T-helper 2 cell treated with Interferon-gamma antibody and Interleukin-4, amounts not matched to agents 5 μg/mL and 100 μg/mL, for 36 hours (primary cell): Measurements from ENCODE around the gene ARPP21.

Experiments used
- DNase-seq: peaks from one replicate; pipeline ENCODE4 v3.0.0; 2021; ENCODE audit warnings: low spot score
- H3K27ac Mint-ChIP-seq: one replicate; pipeline ENCODE4 v1.8.0; 2021; ENCODE audit warnings: mild to moderate bottlenecking, mixed read lengths
- H3K27me3 Mint-ChIP-seq: one replicate; pipeline ENCODE4 v1.8.0; 2021; ENCODE audit warnings: low read depth, mixed read lengths
- H3K36me3 Mint-ChIP-seq: one replicate; pipeline ENCODE4 v1.8.0; 2021; ENCODE audit warnings: low read depth, mixed read lengths
- H3K4me1 Mint-ChIP-seq: one replicate; pipeline ENCODE4 v1.8.0; 2021; ENCODE audit warnings: low read depth, mixed read lengths
- H3K4me3 Mint-ChIP-seq: one replicate; pipeline ENCODE4 v1.8.0; 2022; ENCODE audit warnings: mild to moderate bottlenecking, moderate library complexity, mixed read lengths
- H3K9me3 Mint-ChIP-seq: one replicate; pipeline ENCODE4 v1.8.0; 2021; ENCODE audit warnings: mixed read lengths

The ARPP21 gene

DNA sequence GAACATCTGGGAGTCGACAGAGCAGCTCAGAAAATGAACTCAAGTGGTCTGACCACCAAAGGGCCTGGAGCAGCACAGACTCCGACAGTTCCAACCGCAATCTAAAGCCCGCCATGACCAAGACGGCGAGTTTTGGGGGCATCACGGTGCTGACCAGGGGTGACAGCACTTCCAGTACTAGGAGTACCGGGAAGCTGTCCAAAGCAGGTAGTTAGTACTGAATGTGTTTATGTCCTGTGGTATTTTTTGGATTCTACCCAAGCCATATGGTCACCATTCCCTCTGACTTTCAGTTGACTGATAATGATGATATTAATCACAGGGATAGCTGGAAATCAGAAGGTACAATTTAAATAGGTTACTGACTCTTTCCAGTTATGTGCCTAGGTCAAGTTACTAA is 82.3 kb downstream of the ARPP21 start:
- no peak overlapping the region for H3K27ac Mint-ChIP-seq
- no peaks in the 10 kb centered on the region for H3K4me1 Mint-ChIP-seq
- DNase-seq = no peak
- no peaks in the 10 kb centered on the region for H3K9me3 Mint-ChIP-seq
- no peaks in the 10 kb centered on the region for H3K27me3 Mint-ChIP-seq
- no peaks in the 10 kb centered on the region for H3K36me3 Mint-ChIP-seq
- H3K4me3 Mint-ChIP-seq = no peak overlapping the region

DNA sequence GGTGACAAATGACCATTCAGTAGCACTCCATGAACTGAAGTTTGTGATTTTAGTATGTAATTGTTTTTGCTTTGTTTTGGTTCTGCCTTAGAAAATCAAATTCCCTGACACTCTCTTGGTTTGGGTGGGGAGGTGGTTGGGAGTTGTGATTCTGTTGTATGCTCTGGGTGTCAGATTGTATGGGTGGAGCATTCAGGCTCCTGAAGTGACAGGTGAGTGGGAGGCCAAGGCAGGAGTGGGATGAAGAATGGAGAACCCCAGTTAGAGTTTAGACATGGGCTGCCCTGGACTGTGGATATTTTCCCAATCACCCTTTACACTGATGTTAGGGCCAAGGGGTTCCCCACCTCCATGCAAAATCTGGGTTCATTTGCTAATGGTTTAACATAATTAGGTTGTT is 83.6 kb downstream of the ARPP21 start:
- Mint-ChIP-seq H3K27ac (no peak overlapping the region), H3K27me3 (no peaks in the 10 kb centered on the region), H3K9me3 (no peaks in the 10 kb centered on the region), H3K36me3 (no peaks in the 10 kb centered on the region), H3K4me1 (no peaks in the 10 kb centered on the region), H3K4me3 (no peak overlapping the region)
- DNase-seq = no peak

DNA sequence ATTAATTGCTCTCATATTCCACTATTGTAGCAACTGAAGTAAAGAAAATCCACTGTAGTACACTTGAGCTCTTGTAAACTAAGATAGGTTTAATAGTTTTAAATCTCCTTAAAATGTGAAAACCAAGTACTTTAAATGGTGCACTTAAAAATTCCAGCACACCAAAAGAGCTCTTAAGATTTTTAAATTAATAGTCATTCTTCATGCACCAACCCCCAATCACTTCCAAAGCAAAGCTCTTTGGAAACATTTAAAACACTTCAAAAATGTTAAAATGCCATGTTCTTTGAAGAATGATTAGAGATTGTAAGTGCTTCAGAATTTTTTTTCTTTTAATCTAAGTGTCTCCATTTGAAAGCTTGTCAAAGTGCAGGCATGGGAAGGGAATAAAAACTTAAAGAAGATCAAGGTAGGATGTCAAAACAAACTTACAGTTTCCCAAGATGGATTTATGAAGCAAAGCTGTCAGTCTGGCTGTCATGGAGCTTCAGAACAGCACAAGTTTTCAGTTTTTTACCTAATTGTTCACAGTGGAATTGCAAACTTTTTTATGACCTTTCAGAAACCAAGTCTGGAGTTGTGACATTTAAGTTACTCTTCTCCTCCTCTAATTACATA is 84.3 kb downstream of the ARPP21 start:
- DNase-seq = no peak
- Mint-ChIP-seq H3K4me3 (no peak overlapping the region), H3K27ac (no peak overlapping the region), H3K4me1 (no peaks in the 10 kb centered on the region), H3K36me3 (no peaks in the 10 kb centered on the region), H3K27me3 (no peaks in the 10 kb centered on the region), H3K9me3 (no peaks in the 10 kb centered on the region)

DNA sequence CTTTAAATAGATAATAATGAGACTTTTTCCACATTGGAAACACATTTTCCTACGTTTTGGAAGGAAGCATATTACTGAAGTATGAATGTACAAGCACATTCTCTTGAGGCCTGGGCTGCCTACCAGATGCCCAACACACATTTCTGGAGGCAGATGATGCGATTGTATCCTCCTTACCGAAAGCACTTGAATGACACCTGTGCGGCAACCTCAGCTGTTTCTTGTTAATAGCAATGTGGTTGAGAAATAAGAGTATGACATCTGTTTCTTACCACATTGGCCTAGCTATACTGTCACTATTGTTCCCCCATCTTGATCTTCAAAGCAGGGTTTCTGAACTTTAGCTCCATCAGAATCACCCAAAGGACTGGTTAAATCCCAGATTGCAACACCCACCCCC is 84.8 kb downstream of the ARPP21 start:
- DNase-seq = no peak
- Mint-ChIP-seq H3K36me3 (no peaks in the 10 kb centered on the region), H3K4me1 (no peaks in the 10 kb centered on the region), H3K27me3 (no peaks in the 10 kb centered on the region), H3K9me3 (no peaks in the 10 kb centered on the region), H3K27ac (no peak overlapping the region), H3K4me3 (no peak overlapping the region)

DNA sequence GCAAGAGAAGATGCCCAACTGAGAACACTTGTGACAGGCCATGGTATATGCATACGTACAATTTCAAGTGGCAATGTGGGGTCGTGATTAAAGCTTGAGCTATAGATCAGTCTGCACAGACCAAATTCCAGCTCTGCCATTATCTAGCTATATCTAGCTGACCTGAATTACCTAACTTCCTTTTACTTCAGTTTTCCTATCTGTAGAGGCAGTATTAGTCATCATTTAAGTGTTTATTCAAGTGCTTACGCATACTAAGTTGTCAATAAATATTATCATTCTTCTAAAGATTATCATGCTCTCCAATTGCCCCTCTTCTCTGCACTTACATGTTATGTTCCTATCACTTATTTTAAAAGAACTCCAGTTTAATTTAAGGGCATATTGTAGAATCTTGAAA is 87.9 kb downstream of the ARPP21 start:
- Mint-ChIP-seq H3K4me3 (no peak overlapping the region), H3K27me3 (no peaks in the 10 kb centered on the region), H3K36me3 (no peaks in the 10 kb centered on the region), H3K9me3 (no peaks in the 10 kb centered on the region), H3K4me1 (no peaks in the 10 kb centered on the region), H3K27ac (no peak overlapping the region)
- DNase-seq = no peak

DNA sequence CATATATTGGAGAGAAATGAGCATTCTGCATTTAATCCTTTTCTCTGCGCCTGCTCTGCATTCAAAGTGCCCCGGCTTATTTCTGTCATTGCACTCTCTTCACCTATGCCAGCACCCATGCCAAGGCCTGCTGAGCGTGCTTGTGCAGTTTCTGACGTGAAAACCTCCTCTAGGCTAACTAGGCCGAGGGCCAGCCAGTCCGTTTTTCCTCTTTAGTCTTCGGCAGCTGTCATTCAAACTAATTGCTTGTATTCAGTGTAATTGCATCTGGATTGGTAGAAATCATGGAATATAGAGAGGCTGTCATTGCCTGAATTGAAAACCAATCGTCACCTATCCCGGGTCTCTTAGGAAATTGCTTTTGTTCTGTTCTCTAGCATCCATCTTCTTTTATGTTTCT is 94.0 kb downstream of the ARPP21 start:
- H3K9me3 Mint-ChIP-seq = no peaks in the 10 kb centered on the region
- H3K36me3 Mint-ChIP-seq = no peaks in the 10 kb centered on the region
- DNase-seq = no peak
- no peaks in the 10 kb centered on the region for H3K4me1 Mint-ChIP-seq
- H3K27me3 Mint-ChIP-seq = no peaks in the 10 kb centered on the region
- no peak overlapping the region for H3K27ac Mint-ChIP-seq
- H3K4me3 Mint-ChIP-seq = no peak overlapping the region

DNA sequence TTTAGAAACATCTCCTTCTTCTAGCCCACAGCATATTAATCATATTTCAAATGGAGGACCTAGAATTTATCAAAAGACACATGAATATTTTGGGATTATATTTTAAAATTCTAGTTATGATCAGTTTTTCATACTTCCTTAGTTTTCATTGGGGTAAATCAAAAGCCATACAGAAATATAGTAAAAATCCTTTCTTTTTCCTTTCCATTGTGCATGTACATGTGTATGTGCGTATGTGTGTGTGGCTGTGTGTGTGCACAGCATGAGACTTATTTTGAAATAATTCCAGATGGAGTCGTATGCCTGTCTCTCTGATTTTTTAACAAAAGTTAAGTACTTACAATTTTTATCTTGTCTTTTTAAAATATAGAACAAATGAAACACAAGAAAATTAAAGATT is 94.5 kb downstream of the ARPP21 start:
- no peaks in the 10 kb centered on the region for H3K9me3 Mint-ChIP-seq
- H3K27ac Mint-ChIP-seq = no peak overlapping the region
- no peak overlapping the region for H3K4me3 Mint-ChIP-seq
- no peaks in the 10 kb centered on the region for H3K36me3 Mint-ChIP-seq
- H3K27me3 Mint-ChIP-seq = no peaks in the 10 kb centered on the region
- no peak for DNase-seq
- H3K4me1 Mint-ChIP-seq = no peaks in the 10 kb centered on the region

DNA sequence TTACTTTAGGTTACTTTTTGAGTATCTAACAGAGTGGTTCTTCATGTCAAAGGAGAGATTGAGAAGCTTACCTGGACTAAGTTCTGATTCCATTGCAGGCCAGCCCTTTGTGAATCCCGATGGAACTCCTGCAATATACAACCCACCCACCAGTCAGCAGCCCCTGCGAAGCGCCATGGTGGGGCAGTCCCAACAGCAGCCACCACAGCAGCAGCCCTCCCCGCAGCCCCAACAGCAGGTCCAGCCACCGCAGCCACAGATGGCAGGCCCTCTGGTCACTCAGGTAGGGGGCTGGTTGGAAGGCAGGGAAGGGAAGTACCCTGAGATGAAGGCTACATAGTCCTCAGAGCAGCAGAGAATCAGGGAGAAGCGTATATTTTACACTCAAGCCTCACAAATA is 97.8 kb downstream of the ARPP21 start:
- Mint-ChIP-seq H3K27me3 (no peaks in the 10 kb centered on the region), H3K4me1 (no peaks in the 10 kb centered on the region), H3K36me3 (no peaks in the 10 kb centered on the region), H3K4me3 (no peak overlapping the region), H3K27ac (no peak overlapping the region), H3K9me3 (no peaks in the 10 kb centered on the region)
- DNase-seq = no peak

DNA sequence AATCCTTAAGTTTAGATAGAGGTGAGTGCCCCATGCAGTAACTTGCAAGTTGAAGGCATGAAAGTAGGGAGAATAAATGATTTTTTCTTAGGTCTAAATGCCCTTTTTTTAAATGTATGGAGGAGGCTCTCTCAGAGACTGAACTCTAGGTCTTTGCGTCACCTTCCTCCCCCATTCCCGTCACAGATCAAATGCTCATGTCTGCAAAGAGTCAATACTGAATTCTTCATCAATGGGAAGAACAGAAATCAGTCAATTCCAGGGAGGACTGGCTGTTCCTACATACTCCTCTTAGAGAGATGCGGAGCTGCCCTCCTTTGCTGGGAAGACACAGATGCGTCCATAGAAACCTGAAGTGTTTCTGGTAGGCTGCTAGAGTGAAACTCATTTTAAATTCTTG is 98.2 kb downstream of the ARPP21 start:
- DNase-seq = no peak
- Mint-ChIP-seq H3K4me3 (no peak overlapping the region), H3K27me3 (no peaks in the 10 kb centered on the region), H3K27ac (no peak overlapping the region), H3K9me3 (no peaks in the 10 kb centered on the region), H3K36me3 (no peaks in the 10 kb centered on the region), H3K4me1 (no peaks in the 10 kb centered on the region)

DNA sequence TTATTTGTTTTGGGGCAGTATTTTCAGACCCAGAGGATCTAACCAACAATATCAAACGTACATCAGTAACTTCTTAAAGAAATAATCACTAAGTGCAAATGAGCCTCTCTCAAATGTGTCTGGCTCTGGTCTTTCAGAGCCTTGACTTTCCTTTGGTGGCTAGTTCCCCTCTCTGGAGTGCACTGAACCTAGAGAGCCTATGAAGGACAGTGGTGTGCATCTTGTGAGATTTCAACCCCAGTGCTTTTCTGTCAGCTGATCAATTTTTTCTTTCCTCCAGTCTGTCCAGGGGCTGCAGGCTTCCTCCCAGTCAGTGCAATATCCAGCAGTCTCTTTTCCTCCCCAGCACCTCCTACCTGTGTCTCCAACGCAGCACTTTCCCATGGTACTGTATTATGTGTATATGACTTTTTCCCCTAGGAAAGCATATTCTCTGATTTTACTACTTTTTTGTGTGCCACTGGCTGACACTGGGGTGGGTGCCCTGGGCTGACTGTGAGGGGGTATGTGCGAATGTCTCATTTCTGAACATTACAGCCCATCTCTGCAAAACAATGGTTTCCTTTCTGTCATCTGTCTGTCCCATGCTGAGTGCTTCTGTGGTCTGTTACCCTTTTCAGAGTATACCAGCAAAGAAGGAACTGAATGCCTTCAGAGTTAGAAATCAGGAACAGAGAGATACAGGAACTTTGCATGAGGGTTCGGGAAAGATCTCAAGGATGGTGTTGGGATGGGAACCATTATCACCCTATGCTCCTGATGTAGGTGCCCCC is 98.8 kb downstream of the ARPP21 start:
- no peaks in the 10 kb centered on the region for H3K27me3 Mint-ChIP-seq
- H3K4me1 Mint-ChIP-seq = no peaks in the 10 kb centered on the region
- no peak overlapping the region for H3K4me3 Mint-ChIP-seq
- H3K36me3 Mint-ChIP-seq = no peaks in the 10 kb centered on the region
- no peaks in the 10 kb centered on the region for H3K9me3 Mint-ChIP-seq
- no peak overlapping the region for H3K27ac Mint-ChIP-seq
- DNase-seq = no peak

DNA sequence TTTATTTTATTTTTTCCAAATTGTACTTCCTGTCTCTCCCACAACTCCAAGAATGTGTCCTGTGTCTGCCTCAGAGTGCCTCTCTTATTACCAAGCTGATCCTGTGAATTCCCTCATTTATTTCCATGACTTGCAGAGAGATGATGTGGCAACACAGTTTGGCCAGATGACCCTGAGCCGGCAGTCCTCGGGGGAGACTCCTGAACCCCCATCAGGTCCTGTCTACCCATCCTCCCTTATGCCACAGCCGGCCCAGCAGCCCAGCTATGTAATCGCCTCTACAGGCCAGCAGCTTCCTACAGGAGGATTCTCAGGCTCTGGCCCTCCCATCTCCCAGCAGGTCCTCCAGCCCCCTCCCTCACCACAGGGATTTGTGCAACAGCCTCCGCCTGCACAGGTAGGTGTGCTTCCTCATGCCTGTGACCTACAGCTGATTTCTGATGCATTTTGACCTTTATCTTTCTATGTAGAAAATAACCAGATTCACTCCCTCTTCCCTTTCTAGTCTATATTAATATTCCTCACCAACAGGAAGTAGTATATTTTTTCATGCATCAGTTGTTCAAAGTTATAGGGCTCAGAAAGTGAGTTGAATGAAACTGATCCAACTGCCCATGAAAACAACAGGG is 100.0 kb downstream of the ARPP21 start:
- no peaks in the 10 kb centered on the region for H3K27me3 Mint-ChIP-seq
- no peaks in the 10 kb centered on the region for H3K36me3 Mint-ChIP-seq
- no peaks in the 10 kb centered on the region for H3K9me3 Mint-ChIP-seq
- no peak for DNase-seq
- no peak overlapping the region for H3K4me3 Mint-ChIP-seq
- H3K4me1 Mint-ChIP-seq = no peaks in the 10 kb centered on the region
- no peak overlapping the region for H3K27ac Mint-ChIP-seq

DNA sequence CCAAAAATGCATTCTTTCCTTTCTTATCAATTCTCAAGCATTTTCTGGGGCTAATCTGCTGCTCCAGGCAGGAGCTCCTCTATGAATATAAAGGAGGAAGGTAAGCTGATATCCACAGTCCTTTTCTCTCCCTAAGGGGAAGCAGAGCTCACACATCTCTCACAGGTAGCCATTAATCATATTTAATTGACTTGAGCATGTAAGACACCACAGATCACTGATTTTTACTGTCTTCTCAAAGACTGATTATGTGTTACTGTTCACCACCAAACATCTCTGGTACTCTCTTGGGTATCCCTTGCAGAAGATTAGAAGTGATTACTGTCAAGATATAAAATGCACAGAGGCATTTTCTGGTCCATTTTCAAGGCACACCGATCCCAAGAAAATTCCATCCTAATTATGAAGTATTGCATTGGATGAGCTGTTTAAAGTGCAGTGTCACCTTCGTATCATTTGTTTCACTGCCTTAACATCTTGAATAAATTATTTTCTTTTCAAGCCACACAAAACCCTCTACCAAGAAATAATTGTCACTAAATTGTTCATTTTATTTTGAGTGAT is 100.7 kb downstream of the ARPP21 start:
- H3K9me3 Mint-ChIP-seq = no peaks in the 10 kb centered on the region
- DNase-seq = no peak
- H3K36me3 Mint-ChIP-seq = no peaks in the 10 kb centered on the region
- H3K4me1 Mint-ChIP-seq = no peaks in the 10 kb centered on the region
- H3K27me3 Mint-ChIP-seq = no peaks in the 10 kb centered on the region
- H3K4me3 Mint-ChIP-seq = no peak overlapping the region
- no peak overlapping the region for H3K27ac Mint-ChIP-seq

DNA sequence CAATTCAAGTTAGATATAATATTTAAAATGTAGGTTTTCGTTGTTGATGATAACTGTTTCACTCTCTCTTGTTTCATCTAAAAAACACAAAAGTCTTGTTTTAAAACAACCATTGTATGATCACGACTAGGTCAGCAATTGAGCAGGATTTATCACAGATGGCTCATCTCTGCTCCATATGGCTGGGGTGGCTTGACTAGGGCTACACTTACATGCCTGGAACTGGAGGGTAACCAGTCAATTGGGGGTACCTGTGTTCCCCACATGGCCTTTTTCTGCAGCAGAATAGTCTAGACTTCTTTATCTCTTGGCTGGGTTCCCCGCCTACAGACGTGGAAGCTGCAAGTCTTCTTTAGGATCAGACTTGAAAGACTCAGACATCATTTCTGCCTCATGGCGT is 103.9 kb downstream of the ARPP21 start:
- Mint-ChIP-seq H3K27ac (no peak overlapping the region), H3K36me3 (no peaks in the 10 kb centered on the region), H3K4me1 (no peaks in the 10 kb centered on the region), H3K9me3 (no peaks in the 10 kb centered on the region), H3K27me3 (no peaks in the 10 kb centered on the region), H3K4me3 (no peak overlapping the region)
- DNase-seq = no peak

DNA sequence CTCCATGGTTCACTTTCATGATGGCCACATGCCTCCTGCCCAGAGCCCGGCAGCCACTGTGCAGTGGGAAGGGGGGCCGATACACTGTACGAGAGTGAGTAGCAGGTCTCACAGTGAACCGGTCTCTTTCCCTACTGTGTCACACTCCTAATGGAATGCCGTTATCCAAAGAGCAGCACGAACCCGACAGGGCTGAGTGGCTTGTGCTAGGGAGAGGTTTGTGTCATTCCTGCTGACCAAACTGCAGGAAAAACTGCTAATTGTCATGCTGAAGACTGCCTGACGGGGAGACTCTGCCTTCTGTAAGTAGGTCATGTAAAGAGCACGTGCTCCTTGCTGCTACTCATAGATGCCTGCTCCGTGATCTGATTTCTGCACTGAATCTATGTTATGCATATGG is 105.1 kb downstream of the ARPP21 start:
- Mint-ChIP-seq H3K4me1 (no peaks in the 10 kb centered on the region), H3K4me3 (no peak overlapping the region), H3K9me3 (no peaks in the 10 kb centered on the region), H3K27me3 (no peaks in the 10 kb centered on the region), H3K36me3 (no peaks in the 10 kb centered on the region), H3K27ac (no peak overlapping the region)
- DNase-seq = no peak
